Measurements from ENCODE around the gene OPCML. TPM values are rescaled to one million over a fixed set of nuclear protein-coding genes. Genes with fewer than 3 reads are reported as not detected.

Gene OPCML
- total and polyA plus RNA-seq, 2 experiments from 2014 or later: 1.2 to 4.4 TPM

GRCh38 chr11:132590986-132591385 lies 941.3 kb downstream of the OPCML start:
- TF ChIP-seq STAT1 (IDR thresholded peaks at IDR 0.05; ENCODE audit: unreplicated experiment) (no peak), REST (IDR thresholded peaks at IDR 0.05; ENCODE audit: unreplicated experiment) (no peak), CTCF (conservative IDR thresholded peaks at IDR 0.05; ENCODE audit: low read depth in 2 of 2) (no peak), JUNB (IDR thresholded peaks at IDR 0.05; ENCODE audit: unreplicated experiment) (no peak), EZH2 (IDR thresholded peaks at IDR 0.05; ENCODE audit: low read depth, unreplicated experiment) (no peak), NANOG (IDR thresholded peaks at IDR 0.05; ENCODE audit: borderline replicate concordance) (no peak), CREB1 (CRISPR knock-in tag; IDR thresholded peaks at IDR 0.05; ENCODE audit: low read depth) (no peak), POLR2AphosphoS5 (IDR thresholded peaks at IDR 0.05; ENCODE audit: low read depth) (no peak), ZNF114 (CRISPR knock-in tag; IDR thresholded peaks at IDR 0.05) (no peak), ZNF331 (CRISPR knock-in tag; IDR thresholded peaks at IDR 0.05; ENCODE audit: low read depth) (no peak)
- ATAC-seq (no peak), DNase-seq (ENCODE audit: low spot score) (no peak)
- Mint-ChIP-seq H3K27me3 (ENCODE audit: insufficient read depth, low read depth, poor library complexity) (peaks cover 2% of the 10 kb centered on the region), H3K4me1 (no peaks in the 10 kb centered on the region), H3K4me3 (no peak overlapping the region), H3K27ac (no peak overlapping the region), H3K9me3 (no peaks in the 10 kb centered on the region), H3K36me3 (ENCODE audit: low read depth) (no peaks in the 10 kb centered on the region)
- H3K4me2 ChIP-seq: no peak overlapping the region
- no peaks in the 10 kb centered on the region for H3K79me2 ChIP-seq (replicated peaks; ENCODE audit: insufficient read depth)
- H3K9me2 ChIP-seq (ENCODE audit: insufficient read depth): peaks cover 8% of the 10 kb centered on the region; the same call in 1 of the 2 replicates
- no peaks in the 10 kb centered on the region for H3K4me1 ChIP-seq (ENCODE audit: insufficient read depth)
- H2AFZ ChIP-seq: no peak overlapping the region
- no peaks in the 10 kb centered on the region for H3K27me3 ChIP-seq (ENCODE audit: insufficient read depth)
- no peak overlapping the region for H3K4me3 ChIP-seq
- H3K27ac ChIP-seq (ENCODE audit: low read depth): no peak overlapping the region
- no peaks in the 10 kb centered on the region for H4K20me1 ChIP-seq (replicated peaks; ENCODE audit: insufficient read depth)
- H3F3A ChIP-seq (replicated peaks; ENCODE audit: low read depth): no peaks in the 10 kb centered on the region
- H3K36me3 ChIP-seq (ENCODE audit: insufficient read depth): no peaks in the 10 kb centered on the region

- Histone ChIP-seq H3K4me3 (no peak overlapping the region), H3K36me3 (ENCODE audit: insufficient read depth) (no peaks in the 10 kb centered on the region), H3K4me1 (ENCODE audit: insufficient read depth) (no peaks in the 10 kb centered on the region), H2AFZ (no peak overlapping the region), H3K27ac (ENCODE audit: low read depth) (no peak overlapping the region), H4K20me1 (replicated peaks; ENCODE audit: insufficient read depth) (no peaks in the 10 kb centered on the region), H3K4me2 (no peak overlapping the region), H3F3A (replicated peaks; ENCODE audit: low read depth) (no peaks in the 10 kb centered on the region), H3K27me3 (ENCODE audit: insufficient read depth) (no peaks in the 10 kb centered on the region), H3K79me2 (replicated peaks; ENCODE audit: insufficient read depth) (no peaks in the 10 kb centered on the region), H3K9me2 (ENCODE audit: insufficient read depth) (peaks cover 8% of the 10 kb centered on the region; the same call in 1 of the 2 replicates)
- peaks cover 2% of the 10 kb centered on the region for H3K27me3 Mint-ChIP-seq (ENCODE audit: insufficient read depth, low read depth, poor library complexity)
- H3K36me3 Mint-ChIP-seq (ENCODE audit: low read depth): no peaks in the 10 kb centered on the region
- DNase-seq (ENCODE audit: low spot score) (no peak), ATAC-seq (no peak)
- H3K4me3 Mint-ChIP-seq: no peak overlapping the region
- no peaks in the 10 kb centered on the region for H3K4me1 Mint-ChIP-seq
- H3K27ac Mint-ChIP-seq: no peak overlapping the region
- H3K9me3 Mint-ChIP-seq: no peaks in the 10 kb centered on the region
- TF ChIP-seq ZNF462 (CRISPR knock-in tag; IDR thresholded peaks at IDR 0.05): no peak
These were observed 941.7 kb downstream of the OPCML start for GRCh38 chr11:132590554-132590953.

Measured in GM23338 (cell line).